HG03045 (cell line): ENCODE results near the gene DAGLA.

ENCODE experiments used
- ATAC-seq: cut with Tn5 transposase; IDR thresholded peaks from one replicate; pipeline ENCODE4 v1.9.1; 2021; ENCODE audit warnings: mild to moderate bottlenecking, moderate library complexity; ENCODE audit not compliant: unreplicated experiment

Gene DAGLA

GRCh38 chr11:61745781-61746441, 65.7 kb downstream of the DAGLA start:
- no peak for ATAC-seq

GRCh38 chr11:61746442-61747191, 66.4 kb downstream of the DAGLA start:
- ATAC-seq, result no peak

GRCh38 chr11:61747192-61747966, 67.2 kb downstream of the DAGLA start:
- no peak for ATAC-seq

DNA sequence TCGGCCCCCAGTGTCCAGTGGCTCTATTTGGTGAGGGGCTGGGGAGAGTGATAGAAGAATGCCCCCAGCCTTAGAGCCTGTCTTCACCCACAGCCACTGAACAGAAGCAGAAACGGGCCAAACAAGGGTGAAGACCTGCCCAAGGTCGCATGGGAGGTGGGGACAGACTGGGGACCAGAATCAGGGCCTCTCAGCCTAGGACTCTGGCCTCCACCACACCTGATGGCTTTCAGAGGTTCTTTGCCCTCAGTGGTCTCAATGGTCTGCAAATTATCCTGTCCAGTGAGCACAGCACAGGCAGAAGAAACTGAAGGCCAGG, 67.7 kb downstream of the DAGLA start:
- no peak for ATAC-seq

DNA sequence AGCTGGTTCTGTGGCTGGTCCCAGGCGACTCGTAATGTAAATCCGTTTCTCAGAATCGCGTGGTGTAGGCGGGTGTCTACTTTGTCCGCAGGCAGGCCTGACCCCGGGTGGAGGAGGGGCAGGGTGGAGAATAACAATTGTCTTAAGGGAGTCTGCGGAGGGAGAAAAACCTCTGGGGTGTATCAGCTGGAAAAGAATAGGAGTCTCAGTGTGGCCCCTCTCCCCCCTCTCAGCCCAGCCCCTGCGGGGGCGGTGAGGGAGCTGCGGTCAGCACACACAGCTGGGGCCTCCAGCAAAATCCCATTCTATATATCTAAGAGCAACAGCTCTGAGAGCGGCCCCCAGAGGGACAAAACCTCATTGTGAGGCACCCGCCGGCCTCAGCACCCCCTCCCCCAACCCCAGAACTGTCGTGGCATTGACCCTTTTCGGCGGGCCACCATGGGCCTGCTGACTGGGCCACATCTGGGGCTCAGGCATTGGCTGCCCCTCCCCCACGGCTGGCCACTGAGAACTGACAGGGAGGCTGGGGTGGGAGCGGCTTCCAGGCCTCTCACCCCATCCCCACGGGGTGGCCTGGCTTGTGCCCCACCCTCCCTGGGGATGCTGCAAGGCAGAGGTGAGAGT, 69.5 kb downstream of the DAGLA start:
- no peak for ATAC-seq

DNA sequence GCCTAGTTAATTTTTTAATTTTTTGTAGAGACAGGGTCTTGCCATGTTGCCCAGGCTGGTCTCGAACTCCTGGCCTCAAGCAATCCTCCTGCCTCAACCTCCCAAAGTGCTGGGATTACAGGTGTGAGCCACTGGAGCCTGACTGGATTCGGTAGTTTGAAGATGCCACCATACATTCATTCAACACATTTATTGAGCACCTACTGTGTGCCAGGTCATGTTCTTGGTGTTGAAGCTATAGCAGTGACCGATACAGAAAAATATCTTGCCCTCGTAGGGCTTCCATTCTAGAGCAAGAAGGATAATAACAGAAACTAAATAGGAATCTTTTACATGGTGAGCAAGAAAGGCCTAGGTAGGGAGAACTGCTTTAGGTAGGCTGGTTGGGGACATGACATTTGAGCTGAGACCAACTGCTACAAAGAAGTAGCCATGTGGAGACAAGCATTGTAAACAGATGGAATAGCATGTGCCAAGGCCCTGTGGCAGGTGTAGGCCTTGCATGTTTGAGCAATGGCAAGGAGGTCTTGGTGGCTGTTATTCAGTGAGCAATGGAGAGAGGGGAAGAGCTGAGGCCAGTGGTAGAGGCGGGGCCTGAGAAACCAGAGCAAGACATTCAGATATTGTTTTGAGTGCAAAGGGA, 70.6 kb downstream of the DAGLA start:
- ATAC-seq, result no peak

DNA sequence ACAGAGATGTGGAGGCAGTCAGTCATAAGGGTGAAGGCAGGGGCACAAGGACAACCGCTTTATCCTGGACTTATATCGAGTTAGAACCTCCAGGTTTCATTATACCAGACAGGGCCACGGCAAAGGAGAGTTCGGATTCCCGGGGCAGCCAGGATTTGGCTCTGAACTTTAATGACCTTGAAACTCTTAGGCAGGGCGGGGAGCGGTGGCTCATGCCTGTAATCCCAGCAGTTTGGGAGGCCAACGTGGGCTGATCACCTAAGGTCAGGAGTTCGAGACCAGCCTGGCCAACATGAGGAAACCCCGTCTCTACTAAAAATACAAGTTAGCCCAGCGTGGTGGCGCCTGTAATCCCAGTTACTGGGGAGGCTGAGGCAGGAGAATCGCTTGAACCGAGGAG, 71.2 kb downstream of the DAGLA start:
- ATAC-seq, result no peak

DNA sequence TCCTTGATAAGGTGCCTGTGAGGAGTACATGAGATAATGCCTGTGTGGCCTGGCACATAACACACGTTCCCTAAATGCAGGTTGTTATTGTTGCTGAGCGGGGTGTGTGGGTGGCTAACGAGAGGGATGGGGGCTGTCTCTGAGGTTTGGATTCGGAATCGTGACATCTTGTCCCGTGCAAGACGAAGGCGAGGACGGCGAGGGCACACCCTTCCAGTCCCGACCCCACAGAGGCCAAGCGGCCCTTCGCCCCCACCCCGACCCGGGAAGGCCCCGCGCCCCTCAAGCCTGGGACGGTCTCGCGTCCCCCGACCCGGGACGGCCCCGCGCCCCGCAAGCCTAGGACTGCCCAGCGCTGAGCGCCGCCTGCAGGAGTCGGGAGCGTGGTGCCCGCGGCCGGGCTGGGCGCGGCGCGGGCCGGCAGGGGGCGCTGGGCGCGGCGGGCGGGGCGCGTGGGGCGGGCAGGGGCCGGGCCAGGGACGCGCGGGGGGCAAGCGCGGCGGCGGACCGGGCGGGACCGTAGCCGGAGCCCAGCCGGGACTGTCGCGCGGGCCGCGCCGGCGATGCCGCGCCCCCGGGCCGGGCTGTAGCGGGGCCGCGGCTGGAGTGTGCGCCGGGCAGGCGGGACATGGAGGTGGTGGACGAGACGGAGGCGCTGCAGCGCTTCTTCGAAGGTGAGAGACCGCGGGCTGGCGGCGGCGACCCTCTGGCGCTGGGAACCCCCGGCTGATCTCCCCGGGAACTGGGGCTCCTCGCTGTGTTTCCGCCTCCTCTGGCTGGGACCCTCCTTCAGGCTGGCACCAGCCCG, 72.1 kb downstream of the DAGLA start, which contains the start of gene MYRF:
Gene MYRF, plus strand, starts transcription at position 520 of the 808 bp plus-strand sequence. Its CDS starts 109 bp downstream, at position 629.
- no peak for ATAC-seq

GRCh38 chr11:61752925-61753521, 72.8 kb downstream of the DAGLA start:
- no peak for ATAC-seq

DNA sequence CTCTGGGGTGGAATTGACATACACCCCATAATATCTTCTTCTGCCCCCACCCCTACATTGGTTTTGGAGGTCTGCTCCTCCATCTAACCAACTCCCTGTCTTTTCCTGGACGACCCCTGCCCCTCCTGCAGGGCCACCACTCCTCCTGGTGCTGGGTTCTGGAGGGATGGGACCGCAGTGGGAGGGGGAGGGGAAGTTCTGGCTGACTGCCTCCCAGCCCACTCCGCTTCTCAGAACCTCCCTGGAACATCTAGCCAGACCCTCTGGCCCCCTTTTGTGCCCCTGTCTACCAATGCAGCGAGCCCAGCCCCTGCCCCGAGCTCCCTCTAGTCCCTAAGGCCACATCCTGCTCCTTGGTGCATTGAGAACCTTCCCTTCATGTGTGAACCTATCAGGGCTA, 73.5 kb downstream of the DAGLA start:
- no peak for ATAC-seq

DNA sequence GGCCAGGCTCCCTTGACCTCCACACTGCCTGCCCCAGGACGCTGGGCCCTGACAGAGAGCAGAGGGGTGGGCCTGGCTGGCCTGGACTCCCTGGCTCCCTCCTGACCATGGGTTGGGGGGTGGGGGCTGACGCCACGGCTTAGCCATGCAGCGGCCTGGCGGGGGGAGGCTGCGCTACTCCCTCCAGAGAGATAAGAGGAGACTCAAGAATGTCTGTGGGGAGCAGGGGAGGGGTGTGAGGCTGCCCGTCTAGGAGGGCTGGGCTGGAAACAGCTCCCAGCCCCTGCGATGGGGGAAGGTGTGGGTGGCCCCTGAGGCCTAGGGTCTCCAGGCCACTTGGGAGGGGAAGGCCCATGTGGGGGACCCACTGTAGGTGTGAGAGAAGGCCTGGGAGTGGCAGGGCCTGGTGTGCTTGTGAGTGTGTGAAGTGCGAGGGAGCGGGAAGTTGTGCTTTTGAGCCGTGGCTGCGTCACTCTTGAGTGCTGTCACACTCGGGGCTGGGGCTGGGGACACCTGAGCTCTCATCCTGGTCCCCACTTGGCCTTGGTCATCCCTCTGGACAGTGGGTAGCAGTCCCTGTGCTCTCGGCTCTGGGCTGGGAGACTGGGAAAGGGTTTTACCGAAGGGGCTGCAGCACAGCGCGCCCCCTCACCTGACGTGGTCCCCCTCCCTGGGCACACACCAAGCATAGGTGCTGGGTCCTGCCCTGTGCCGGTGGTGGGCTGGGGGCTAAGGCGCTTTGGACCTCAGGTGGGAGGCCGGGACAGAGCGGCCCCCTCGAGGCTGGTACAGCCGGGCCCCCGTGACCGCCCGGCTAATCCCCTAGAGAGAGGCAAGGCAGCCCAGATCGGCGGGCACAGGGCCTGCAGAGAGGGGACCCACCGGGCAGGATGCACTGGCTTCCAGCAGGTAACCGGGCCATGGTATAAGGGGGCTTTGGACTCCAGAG, 74.6 kb downstream of the DAGLA start:
- ATAC-seq, result no peak

DNA sequence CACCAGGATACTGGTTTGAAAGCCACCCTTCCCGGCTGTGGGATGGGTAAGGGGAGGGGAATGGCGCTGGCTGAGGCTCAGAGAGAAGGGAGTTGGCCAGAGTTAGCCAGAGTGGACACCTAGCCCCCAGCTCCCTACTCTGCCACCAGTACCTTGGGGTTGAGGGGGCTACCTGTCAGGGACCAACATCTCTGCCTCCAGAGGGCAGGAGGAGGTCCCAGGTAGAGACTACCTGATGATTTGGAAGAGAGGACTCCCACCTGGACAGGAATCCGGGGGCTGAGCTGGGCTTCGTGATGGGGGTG, 75.9 kb downstream of the DAGLA start:
- ATAC-seq, result no peak

DNA sequence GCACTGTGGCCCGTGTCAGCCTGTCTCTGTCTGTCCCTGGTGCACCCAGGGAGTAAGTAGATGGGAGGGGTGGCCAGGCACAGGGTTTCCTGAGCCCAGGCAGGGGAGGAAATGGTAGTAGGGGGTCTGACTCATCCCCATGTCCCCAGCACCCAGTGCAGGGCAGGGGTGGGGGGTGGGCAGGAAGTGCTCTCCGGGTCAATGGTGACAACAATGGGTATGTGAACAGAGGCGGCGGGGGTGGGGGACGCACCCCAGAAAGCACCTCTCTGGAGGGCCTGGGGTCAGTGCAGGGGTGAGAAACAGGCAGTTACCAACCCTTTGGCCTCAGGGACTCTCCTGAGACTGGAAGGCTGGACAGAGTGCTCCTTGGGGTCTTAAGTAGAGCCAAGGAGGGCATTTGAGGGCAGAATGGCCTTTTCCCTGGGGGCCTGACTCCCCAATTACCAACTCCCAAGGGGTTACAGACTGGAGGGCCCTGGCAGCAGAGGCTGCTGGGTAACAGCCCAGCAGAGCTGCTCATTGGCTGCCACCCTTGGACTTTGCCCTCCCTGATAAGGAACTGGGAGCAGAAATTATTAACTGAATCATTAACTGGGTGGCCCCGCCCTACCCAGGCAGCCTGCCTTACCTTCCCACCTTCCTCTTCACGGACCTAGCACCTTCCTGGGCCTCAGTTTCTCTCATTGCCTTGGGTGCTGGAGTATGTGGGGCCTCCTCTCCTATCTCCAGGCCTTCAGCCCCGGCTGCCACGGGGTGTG, 76.4 kb downstream of the DAGLA start:
- ATAC-seq, result no peak

GRCh38 chr11:61757213-61757862, 77.1 kb downstream of the DAGLA start:
- no peak for ATAC-seq

GRCh38 chr11:61760946-61761345, 80.8 kb downstream of the DAGLA start:
- no peak for ATAC-seq

DNA sequence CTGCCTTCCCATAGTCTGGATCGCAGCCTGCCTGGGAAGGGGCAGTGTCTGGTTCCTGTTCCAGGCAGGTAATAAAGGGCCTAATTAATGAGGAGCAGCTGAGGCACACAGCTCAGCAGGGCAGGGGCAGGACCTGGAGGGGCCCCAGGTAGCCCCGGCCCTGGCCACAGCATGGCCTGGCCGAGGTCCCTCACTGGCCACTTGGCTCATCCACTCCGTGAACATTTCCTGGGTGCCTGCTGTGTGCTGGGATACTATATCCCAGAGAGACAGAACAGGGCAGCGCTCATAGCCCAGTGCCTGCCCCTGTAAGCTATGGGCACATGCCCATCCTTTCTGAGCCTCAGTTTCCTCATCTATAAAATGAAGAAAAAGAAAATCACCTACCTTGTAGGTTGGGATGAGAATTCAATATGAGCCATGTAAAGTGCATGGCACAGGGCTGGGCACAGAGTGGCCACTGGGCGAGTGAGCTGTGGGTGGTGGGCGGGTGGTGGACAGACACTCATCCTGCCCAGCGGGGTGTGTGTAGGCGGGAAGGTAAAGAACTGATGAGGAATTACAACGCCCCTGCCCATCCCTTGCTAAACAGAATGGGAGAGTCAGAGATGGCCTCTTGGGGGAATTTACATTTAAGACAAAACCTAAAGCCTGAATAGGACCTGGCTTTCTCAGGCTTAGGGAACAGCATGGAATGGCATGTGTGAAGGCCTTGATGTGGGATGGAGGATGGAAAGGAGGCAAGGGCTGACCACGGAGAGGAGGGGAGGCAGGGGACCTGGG, 81.4 kb downstream of the DAGLA start:
- no peak for ATAC-seq

GRCh38 chr11:61762223-61762615, 82.0 kb downstream of the DAGLA start:
- ATAC-seq, result no peak
